WTC11 (cell line): ENCODE results near the gene EXOSC1.

Experiments used
- ARID4B ChIP-seq: sonication (generic); formaldehyde crosslinking; IDR thresholded peaks from 2 replicates; pipeline ENCODE4 v1.8.0; 2023; ENCODE audit warnings: missing genetic modification reagents, mild to moderate bottlenecking, borderline replicate concordance
- CBFB ChIP-seq: sonication (generic); formaldehyde crosslinking; IDR thresholded peaks from 2 replicates; pipeline ENCODE4 v1.8.1; 2022; ENCODE audit warnings: mild to moderate bottlenecking, low read depth, missing genetic modification reagents
- FOXP1 ChIP-seq: sonication (generic); formaldehyde crosslinking; IDR thresholded peaks from 2 replicates; pipeline ENCODE4 v1.8.0; 2022; ENCODE audit warnings: missing genetic modification reagents, mild to moderate bottlenecking, moderate library complexity, borderline replicate concordance
- NFE2L1 ChIP-seq: sonication (generic); formaldehyde crosslinking; IDR thresholded peaks from 2 replicates; pipeline ENCODE4 v1.8.1; 2023; ENCODE audit warnings: missing genetic modification reagents
- NR2C2 ChIP-seq: sonication (generic); formaldehyde crosslinking; IDR thresholded peaks from 2 replicates; pipeline ENCODE4 v1.8.0; 2022; ENCODE audit warnings: mild to moderate bottlenecking, missing genetic modification reagents
- TF ChIP-seq, protein P1 (sequence below): fragments of 200-600 bp; IDR thresholded peaks from 2 replicates; pipeline ENCODE4 v1.8.0; 2022; ENCODE audit warnings: antibody characterized with exemption
- TF ChIP-seq, protein P2 (sequence below): sonication (generic); formaldehyde crosslinking; IDR thresholded peaks from 2 replicates; pipeline ENCODE4 v1.8.1; 2023; ENCODE audit warnings: mild to moderate bottlenecking, missing genetic modification reagents, moderate library complexity
- TF ChIP-seq, protein P3 (sequence below): sonication (generic); formaldehyde crosslinking; conservative IDR thresholded peaks from 2 replicates; pipeline ENCODE4 v1.8.1; 2023; ENCODE audit warnings: mild to moderate bottlenecking, low read depth, missing genetic modification reagents, moderate library complexity
- TF ChIP-seq, protein P4 (sequence below): sonication (generic); formaldehyde crosslinking; IDR thresholded peaks from 2 replicates; pipeline ENCODE4 v1.8.0; 2022; ENCODE audit warnings: mild to moderate bottlenecking, missing genetic modification reagents

- TF ChIP-seq, protein P1, sequence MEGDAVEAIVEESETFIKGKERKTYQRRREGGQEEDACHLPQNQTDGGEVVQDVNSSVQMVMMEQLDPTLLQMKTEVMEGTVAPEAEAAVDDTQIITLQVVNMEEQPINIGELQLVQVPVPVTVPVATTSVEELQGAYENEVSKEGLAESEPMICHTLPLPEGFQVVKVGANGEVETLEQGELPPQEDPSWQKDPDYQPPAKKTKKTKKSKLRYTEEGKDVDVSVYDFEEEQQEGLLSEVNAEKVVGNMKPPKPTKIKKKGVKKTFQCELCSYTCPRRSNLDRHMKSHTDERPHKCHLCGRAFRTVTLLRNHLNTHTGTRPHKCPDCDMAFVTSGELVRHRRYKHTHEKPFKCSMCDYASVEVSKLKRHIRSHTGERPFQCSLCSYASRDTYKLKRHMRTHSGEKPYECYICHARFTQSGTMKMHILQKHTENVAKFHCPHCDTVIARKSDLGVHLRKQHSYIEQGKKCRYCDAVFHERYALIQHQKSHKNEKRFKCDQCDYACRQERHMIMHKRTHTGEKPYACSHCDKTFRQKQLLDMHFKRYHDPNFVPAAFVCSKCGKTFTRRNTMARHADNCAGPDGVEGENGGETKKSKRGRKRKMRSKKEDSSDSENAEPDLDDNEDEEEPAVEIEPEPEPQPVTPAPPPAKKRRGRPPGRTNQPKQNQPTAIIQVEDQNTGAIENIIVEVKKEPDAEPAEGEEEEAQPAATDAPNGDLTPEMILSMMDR: no peak
- TF ChIP-seq CBFB (CRISPR knock-in tag) (no peak), NFE2L1 (CRISPR knock-in tag) (no peak), ARID4B (CRISPR knock-in tag) (no peak), NR2C2 (CRISPR knock-in tag) (no peak), FOXP1 (CRISPR knock-in tag) (no peak)
- TF ChIP-seq, protein P2, sequence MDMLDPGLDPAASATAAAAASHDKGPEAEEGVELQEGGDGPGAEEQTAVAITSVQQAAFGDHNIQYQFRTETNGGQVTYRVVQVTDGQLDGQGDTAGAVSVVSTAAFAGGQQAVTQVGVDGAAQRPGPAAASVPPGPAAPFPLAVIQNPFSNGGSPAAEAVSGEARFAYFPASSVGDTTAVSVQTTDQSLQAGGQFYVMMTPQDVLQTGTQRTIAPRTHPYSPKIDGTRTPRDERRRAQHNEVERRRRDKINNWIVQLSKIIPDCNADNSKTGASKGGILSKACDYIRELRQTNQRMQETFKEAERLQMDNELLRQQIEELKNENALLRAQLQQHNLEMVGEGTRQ (CRISPR knock-in tag): no peak
- TF ChIP-seq, protein P3, sequence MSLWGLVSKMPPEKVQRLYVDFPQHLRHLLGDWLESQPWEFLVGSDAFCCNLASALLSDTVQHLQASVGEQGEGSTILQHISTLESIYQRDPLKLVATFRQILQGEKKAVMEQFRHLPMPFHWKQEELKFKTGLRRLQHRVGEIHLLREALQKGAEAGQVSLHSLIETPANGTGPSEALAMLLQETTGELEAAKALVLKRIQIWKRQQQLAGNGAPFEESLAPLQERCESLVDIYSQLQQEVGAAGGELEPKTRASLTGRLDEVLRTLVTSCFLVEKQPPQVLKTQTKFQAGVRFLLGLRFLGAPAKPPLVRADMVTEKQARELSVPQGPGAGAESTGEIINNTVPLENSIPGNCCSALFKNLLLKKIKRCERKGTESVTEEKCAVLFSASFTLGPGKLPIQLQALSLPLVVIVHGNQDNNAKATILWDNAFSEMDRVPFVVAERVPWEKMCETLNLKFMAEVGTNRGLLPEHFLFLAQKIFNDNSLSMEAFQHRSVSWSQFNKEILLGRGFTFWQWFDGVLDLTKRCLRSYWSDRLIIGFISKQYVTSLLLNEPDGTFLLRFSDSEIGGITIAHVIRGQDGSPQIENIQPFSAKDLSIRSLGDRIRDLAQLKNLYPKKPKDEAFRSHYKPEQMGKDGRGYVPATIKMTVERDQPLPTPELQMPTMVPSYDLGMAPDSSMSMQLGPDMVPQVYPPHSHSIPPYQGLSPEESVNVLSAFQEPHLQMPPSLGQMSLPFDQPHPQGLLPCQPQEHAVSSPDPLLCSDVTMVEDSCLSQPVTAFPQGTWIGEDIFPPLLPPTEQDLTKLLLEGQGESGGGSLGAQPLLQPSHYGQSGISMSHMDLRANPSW (CRISPR knock-in tag): no peak
- TF ChIP-seq, protein P4, sequence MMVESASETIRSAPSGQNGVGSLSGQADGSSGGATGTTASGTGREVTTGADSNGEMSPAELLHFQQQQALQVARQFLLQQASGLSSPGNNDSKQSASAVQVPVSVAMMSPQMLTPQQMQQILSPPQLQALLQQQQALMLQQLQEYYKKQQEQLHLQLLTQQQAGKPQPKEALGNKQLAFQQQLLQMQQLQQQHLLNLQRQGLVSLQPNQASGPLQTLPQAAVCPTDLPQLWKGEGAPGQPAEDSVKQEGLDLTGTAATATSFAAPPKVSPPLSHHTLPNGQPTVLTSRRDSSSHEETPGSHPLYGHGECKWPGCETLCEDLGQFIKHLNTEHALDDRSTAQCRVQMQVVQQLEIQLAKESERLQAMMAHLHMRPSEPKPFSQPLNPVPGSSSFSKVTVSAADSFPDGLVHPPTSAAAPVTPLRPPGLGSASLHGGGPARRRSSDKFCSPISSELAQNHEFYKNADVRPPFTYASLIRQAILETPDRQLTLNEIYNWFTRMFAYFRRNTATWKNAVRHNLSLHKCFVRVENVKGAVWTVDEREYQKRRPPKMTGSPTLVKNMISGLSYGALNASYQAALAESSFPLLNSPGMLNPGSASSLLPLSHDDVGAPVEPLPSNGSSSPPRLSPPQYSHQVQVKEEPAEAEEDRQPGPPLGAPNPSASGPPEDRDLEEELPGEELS: no peak
Observed at GRCh38 chr10:97407952-97408248, 37.9 kb downstream of the EXOSC1 start.
